Measurements from ENCODE around the gene KIT.

The KIT gene

GRCh38 chr4:54661169-54661568, 3.4 kb downstream of the KIT start:
- DNase-seq, result no peak

DNA sequence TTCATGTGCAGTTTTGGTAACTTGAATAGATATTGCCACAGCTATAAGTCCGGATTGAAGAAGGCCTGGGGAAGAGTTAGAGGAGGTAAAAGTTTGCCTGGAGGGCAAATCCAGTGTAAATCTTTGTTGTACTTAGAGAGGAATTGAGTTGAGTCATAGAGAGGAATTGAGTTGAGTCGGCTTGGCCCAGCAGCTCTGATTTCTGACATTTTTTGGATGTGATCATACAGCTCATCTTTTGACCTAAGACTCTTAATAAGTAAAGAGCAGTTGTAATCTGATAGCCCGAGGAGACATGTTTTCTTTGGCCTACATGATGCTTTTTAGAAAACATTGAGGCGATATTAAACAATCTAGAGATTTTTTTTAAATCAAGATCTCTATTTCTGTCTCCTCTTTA, 3.9 kb downstream of the KIT start:
- DNase-seq, result no peak

GRCh38 chr4:54662123-54662522, 4.4 kb downstream of the KIT start:
- DNase-seq, result no peak

DNA sequence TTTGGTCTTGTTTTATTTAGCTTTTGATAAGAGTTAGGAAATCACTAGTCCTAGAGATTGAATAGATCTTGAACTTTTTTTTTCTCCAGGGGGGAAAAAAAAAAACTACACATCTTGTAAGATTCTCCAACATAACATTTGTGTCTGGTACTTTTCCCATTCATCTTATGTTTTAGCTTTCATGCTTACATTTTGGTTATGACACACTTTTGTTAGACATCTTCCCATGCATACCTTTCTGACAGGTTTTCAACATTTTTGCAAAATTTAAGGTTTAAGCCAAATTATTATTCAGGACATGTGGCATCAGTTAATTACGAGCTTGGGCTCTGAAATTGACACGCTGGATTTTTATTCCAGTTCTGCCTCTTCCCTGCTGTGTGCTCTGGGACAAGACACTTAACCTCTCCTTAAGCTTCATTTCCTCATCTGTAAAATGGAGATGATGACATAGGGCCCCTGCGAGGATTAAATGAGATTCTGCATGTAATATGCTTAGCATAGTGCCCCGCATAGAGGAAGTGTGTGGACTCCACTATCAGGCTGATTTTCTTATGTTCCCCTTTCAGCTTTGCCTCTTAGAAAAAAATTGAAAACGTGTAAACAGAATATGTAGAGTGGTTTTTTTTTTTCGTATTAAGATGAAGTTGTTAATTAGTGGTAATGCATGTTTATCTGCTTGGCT, 5.3 kb downstream of the KIT start:
- no peak for DNase-seq

- no peak for DNase-seq
Measured at GRCh38 chr4:54664400-54664799, 6.6 kb downstream of the KIT start.

- DNase-seq, result no peak
Measured at GRCh38 chr4:54668014-54668611, 10.4 kb downstream of the KIT start.

- DNase-seq, result no peak
Measured at GRCh38 chr4:54669831-54670230, 12.1 kb downstream of the KIT start.

- DNase-seq, result peak in 1 of 2 experiments; percentile 45
Measured at GRCh38 chr4:54675721-54676461, 18.1 kb downstream of the KIT start.

DNA sequence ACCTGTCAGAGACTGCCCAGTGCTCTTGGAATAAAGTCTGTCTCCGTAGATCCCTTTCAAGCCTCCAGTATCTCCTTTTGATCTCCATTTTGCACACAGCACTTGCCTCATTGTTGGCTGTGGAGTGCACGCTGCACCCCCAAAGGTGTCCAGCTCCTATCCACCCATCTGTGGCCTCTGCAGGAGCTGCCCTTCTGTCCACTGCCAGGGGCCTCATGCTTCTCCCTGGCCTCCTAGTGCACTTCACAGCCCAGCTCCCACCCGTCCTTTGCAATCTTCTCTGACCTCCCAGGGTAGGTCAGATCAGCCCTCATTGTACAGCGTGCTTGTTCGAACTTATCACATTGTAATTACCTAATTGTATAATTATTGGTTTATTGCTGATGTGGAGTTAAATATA, 18.9 kb downstream of the KIT start:
- DNase-seq, result no peak

- peak in 1 of 2 experiments; percentile 16 for DNase-seq
Measured at GRCh38 chr4:54677416-54677815, 19.7 kb downstream of the KIT start.

DNA sequence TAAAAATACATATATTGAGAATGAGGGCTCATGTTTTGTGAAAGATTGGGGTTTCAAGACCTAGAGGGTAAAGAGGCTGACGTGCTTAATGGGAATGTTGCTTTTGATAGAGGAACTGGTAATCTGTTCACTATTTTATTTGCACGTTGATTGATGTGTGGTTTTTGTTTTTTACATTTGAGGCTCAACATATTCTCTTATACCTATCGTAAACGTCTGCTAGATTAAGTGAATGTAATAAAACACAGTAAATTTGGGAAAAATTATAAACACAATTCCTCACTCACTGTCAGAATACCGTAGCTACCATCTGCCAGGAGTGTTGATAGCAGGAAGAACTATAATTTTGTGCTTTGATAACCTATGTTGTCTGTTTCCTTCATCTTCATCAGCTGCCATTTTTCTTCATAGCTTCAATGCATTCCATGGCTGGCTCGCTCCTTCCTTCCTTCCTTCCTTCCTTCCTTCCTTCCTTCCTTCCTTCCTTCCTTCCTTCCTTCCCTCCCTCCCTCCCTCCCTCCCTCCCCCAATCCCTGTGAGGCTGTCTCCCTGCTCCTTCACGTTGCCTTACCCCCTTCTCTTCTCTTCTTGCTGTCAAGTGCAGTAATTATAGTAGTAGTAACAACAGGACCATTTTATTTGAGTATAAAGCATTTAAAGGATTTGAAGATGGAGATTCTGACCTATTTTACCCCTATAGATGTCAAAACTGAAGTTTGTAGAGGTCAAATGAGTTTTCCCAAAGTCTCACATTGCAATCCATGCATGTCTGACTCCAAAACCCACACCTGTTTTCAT, 20.3 kb downstream of the KIT start:
- no peak for DNase-seq

GRCh38 chr4:54678826-54679225, 21.1 kb downstream of the KIT start:
- no peak for DNase-seq

DNA sequence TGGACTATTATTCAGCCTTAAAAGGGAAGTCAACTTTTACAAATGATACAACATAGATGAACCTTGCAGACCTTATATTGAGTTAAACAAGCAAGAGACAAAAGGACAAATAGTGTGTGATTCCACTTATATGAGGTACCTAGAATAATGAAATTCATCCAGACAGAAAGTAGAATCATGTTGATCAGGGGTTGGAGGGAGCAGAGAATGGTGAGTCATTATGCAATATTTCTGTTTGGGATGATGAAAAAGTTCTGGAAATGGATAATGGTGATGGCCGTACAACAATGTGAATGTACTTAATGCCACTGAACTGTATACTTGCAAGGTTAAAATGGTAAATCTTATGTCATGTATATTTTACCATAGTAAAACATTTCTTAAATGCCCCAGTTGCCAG, 22.1 kb downstream of the KIT start:
- no peak for DNase-seq

- peak in 1 of 2 experiments; percentile 13 for DNase-seq
Measured at GRCh38 chr4:54683616-54684346, 26.0 kb downstream of the KIT start.

GRCh38 chr4:54685810-54686209, 28.1 kb downstream of the KIT start:
- DNase-seq, result no peak

DNA sequence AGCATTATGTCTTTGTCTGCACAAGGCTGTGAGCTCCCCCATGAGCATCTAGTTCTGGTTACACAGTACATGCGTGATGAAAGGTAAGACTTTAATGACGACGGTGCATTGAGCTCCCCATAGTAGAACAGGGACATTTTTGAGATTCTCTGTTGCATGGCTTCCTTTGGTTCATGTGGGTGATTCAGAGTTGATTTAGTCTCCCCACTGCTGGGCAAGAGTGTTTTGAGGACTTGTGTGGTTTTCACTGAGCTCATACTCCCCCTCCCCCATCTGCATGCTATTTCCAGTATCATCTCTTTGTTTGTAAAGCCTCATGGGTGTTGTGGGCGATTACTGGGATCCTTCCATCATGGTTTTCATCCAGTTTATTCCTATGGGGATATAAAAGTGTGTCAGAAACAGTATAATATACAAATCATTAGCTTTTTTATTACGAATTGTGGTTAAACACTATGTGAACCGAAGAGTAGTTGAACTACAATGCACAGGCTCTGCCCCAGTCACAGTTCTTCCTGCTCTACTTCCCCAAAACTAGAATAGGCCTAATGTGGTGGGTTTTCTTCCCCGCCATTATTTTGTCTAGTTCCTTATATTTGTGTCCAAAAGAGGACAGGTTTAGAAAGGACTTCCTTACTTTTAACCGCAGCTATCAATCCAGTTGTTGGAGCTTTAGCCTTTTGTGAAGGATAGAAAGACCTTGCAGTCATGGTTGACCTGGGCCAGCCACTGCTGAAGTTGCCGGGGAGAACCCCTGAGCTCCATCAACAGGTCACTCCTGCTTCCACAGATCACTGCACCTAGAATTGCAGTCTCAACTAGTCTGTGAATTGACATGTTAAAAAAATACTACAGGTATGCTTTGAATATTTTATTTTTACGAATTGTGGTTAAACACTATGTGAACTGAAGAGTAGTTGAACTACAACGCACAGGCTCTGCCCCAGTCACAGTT, 30.4 kb downstream of the KIT start:
- no peak for DNase-seq

GRCh38 chr4:54695337-54695736, 37.6 kb downstream of the KIT start:
- no peak for DNase-seq

DNA sequence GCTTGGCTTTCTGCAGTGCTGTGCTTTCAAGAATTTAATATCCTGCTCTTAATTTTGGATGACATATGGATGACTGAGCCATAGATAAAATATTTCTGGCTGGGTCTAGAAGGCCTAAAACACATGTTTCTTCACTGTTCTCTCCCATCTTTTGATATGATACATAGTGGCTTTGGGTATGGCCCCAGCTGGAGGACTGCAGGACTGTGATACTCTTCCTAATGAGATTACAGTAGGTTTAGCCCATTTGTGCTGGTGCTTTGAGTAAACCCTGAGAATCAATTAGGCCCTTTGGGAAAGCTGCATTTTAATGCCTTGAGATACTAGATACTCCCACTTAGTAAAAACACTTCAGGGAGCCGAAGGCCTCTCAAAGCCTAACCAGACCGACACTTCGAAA, 38.0 kb downstream of the KIT start:
- DNase-seq, result no peak

DNA sequence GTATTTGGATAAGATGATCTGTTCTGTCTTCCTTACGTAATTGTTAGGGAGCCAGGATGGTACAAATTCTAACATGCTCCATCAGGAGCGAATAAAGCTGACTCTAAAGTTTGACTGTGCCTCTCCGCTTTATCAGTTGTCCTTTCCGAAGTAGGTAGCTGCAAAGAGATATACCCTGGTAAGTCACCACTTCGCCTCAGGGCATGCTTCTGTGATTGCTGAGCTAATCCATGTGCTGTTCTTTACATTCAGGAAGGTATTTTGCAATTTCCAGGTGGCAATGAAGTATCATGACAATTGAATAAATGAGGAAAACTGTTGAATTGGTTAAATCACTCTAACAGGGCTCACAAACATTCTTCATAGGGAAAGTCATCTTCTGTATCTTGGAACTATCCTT, 38.9 kb downstream of the KIT start:
- DNase-seq, result no peak

DNA sequence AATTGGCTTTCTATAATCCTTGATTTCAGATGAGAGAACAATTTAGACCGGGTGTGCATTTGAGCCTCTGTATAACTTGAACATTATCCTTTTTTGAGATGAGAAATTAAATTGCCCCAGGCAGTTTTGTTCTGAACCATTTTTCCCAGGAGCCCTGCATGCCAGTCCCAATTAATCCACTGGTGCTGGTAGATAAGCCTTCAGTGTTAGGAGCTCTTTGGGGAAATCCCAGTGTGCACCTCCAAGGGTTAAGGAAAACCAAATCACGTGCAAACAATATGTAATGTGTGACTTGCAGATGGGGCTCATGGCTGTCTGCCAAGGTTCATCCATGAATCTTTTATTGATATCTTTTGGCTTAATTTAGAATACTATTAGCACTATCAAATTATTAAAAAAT, 43.2 kb downstream of the KIT start:
- DNase-seq, result no peak

DNA sequence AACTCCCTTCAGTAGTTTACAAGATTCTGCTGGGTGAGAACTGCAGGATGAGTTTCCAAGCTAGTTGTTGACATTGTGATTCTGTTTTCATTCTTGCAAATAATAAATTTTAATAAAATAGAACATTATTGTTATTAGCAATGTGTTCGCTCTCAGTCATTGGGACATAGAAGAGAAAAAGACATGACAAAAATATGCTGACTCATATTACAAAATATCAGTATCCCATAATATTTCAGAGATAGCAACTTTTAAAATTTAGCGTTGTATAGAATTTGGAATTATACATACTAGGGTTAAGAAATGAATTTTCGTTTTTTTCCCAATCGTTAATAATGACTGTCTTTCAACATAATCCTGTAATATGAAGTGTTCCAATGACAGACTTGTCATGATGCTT, 45.4 kb downstream of the KIT start:
- DNase-seq, result no peak

DNA sequence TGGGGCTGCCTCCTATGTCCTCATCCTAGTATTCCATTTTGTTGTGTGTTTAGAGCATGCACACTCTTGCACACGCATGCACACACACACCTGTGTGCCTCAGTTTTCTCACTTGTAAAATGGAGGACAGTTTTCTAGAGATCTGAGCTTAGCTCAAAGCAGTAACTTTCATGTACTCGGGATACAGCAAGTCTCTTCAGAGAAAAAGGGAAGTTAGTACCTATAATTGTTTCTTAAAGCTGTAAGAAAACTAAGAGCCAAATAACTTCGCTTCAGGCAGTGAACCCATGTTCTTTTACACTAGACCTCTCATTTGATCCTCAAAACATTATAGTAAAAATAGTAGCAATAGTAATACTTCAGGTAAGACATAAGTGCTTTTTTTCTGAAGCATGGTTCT, 49.6 kb downstream of the KIT start:
- DNase-seq, result no peak

Measured in NCI-H526 (cell line).